Mesendoderm (in vitro differentiated cells): ENCODE data around the gene IMP4.

Source experiments
- DNase-seq: peaks from one replicate; pipeline ENCODE4 v3.0.0; 2013
- H2AK5ac ChIP-seq: 2 replicates; pipeline ENCODE4 v1.6.1; 2013; ENCODE audit warnings: low read length, inconsistent platforms
- H2BK120ac ChIP-seq: 2 replicates; pipeline ENCODE4 v1.6.1; 2013; ENCODE audit warnings: low read depth, mild to moderate bottlenecking, low read length, moderate library complexity, mixed read lengths
- H2BK15ac ChIP-seq: replicated peaks from 2 replicates; pipeline ENCODE4 v1.6.1; 2013; ENCODE audit warnings: low read depth, mild to moderate bottlenecking, moderate library complexity
- H2BK5ac ChIP-seq: 2 replicates; pipeline ENCODE4 v1.6.1; 2013; ENCODE audit warnings: low read length, inconsistent platforms
- H3K18ac ChIP-seq: 2 replicates; pipeline ENCODE4 v1.6.1; 2013; ENCODE audit warnings: mild to moderate bottlenecking, low read length, mixed read lengths
- H3K23ac ChIP-seq: one replicate; pipeline ENCODE4 v1.6.1; 2013; ENCODE audit warnings: low read length
- H3K27ac ChIP-seq: 2 replicates; pipeline ENCODE4 v1.5.1; 2013; ENCODE audit warnings: low read depth, mild to moderate bottlenecking, inconsistent platforms, low read length, moderate library complexity
- H3K27me3 ChIP-seq: 2 replicates; pipeline ENCODE4 v1.6.1; 2013; ENCODE audit warnings: low read length, control low read depth, mild to moderate bottlenecking, inconsistent platforms; ENCODE audit not compliant: insufficient read depth, poor library complexity
- H3K36me3 ChIP-seq: 2 replicates; pipeline ENCODE4 v1.6.1; 2013; ENCODE audit warnings: low read length, inconsistent platforms; ENCODE audit not compliant: control insufficient read depth, insufficient read depth
- H3K4ac ChIP-seq: one replicate; pipeline ENCODE4 v1.6.1; 2013; ENCODE audit warnings: low read depth, mild to moderate bottlenecking, low read length, moderate library complexity
- H3K4me1 ChIP-seq: 2 replicates; pipeline ENCODE4 v1.6.1; 2013; ENCODE audit warnings: low read depth, low read length, inconsistent platforms; ENCODE audit not compliant: control insufficient read depth
- H3K4me2 ChIP-seq: 2 replicates; pipeline ENCODE4 v1.6.1; 2013; ENCODE audit warnings: low read length
- H3K4me3 ChIP-seq: 2 replicates; pipeline ENCODE4 v1.5.1; 2013; ENCODE audit warnings: mild to moderate bottlenecking, low read length
- H3K56ac ChIP-seq: one replicate; pipeline ENCODE4 v1.6.1; 2013; ENCODE audit warnings: low read length
- H3K79me1 ChIP-seq: 2 replicates; pipeline ENCODE4 v1.6.1; 2013; ENCODE audit warnings: low read length, inconsistent platforms
- H3K79me2 ChIP-seq: 2 replicates; pipeline ENCODE4 v1.6.1; 2013; ENCODE audit warnings: mild to moderate bottlenecking, low read length; ENCODE audit not compliant: control insufficient read depth, insufficient read depth
- H3K9ac ChIP-seq: 2 replicates; pipeline ENCODE4 v1.6.1; 2013; ENCODE audit warnings: low read length, inconsistent platforms
- H4K5ac ChIP-seq: one replicate; pipeline ENCODE4 v1.6.1; 2013; ENCODE audit warnings: low read length
- H4K8ac ChIP-seq: one replicate; pipeline ENCODE4 v1.6.1; 2013; ENCODE audit warnings: low read depth, mild to moderate bottlenecking, control low read depth, low read length, moderate library complexity
- WGBS: extraction: QIAGEN DNeasy Blood & Tissue Kit; methylation state at CpG from one replicate; pipeline ENCODE4 v1.1.7; 2013; ENCODE audit warnings: low lambda C conversion rate, missing lambda C conversion rate; ENCODE audit not compliant: insufficient coverage; ENCODE audit errors: extremely low coverage; 5-methylcytosine and 5-hydroxymethylcytosine counted together

IMP4 gene

GRCh38 chr2:130318906-130319305 is 23.8 kb upstream of the IMP4 start:
- no peaks in the 10 kb centered on the region for H3K36me3 ChIP-seq
- H2BK5ac ChIP-seq, result no peak overlapping the region
- H3K79me1 ChIP-seq, result no peaks in the 10 kb centered on the region
- DNase-seq, result no peak
- no peaks in the 10 kb centered on the region for H3K79me2 ChIP-seq
- WGBS, result no CpG with 5 or more reads among the region's 7 CpGs
- no peak overlapping the region for H2BK15ac ChIP-seq
- H3K23ac ChIP-seq, result no peak overlapping the region
- H3K56ac ChIP-seq, result no peak overlapping the region
- H3K4ac ChIP-seq, result no peak overlapping the region
- no peak overlapping the region for H4K8ac ChIP-seq
- no peak overlapping the region for H3K9ac ChIP-seq
- H3K27me3 ChIP-seq, result no peaks in the 10 kb centered on the region
- no peak overlapping the region for H4K5ac ChIP-seq
- H3K4me1 ChIP-seq, result no peaks in the 10 kb centered on the region
- no peak overlapping the region for H3K27ac ChIP-seq
- H3K18ac ChIP-seq, result no peak overlapping the region
- H3K4me3 ChIP-seq, result no peak overlapping the region
- H2BK120ac ChIP-seq, result no peak overlapping the region
- H3K4me2 ChIP-seq, result no peak overlapping the region
- no peak overlapping the region for H2AK5ac ChIP-seq

DNA sequence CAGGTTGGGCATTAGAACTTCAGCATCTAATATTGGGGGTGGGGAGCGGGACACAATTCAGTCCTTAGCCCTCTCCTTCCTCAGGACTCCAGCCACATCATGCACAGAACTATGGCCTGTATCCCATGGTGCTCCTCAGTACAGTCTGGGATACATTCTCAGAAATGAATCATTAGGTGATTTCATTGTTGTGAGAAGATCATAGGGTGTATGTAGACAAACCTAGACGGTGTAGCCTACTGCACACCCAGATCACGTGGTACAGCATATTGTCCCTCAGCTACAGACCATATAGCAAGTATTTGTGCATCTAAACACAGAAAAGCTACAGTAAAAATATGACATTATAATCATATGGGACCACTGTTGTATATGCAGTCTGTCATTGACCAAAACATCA is 23.2 kb upstream of the IMP4 start:
- H3K79me1 ChIP-seq, result no peaks in the 10 kb centered on the region
- H3K27ac ChIP-seq, result no peak overlapping the region
- no peaks in the 10 kb centered on the region for H3K4me1 ChIP-seq
- no peak overlapping the region for H2BK15ac ChIP-seq
- WGBS, result no CpG with 5 or more reads among the region's 3 CpGs
- DNase-seq, result no peak
- H2AK5ac ChIP-seq, result no peak overlapping the region
- no peaks in the 10 kb centered on the region for H3K36me3 ChIP-seq
- no peaks in the 10 kb centered on the region for H3K79me2 ChIP-seq
- H3K27me3 ChIP-seq, result no peaks in the 10 kb centered on the region
- H3K4me2 ChIP-seq, result no peak overlapping the region
- H3K4me3 ChIP-seq, result no peak overlapping the region
- H3K18ac ChIP-seq, result no peak overlapping the region
- H3K9ac ChIP-seq, result no peak overlapping the region
- no peak overlapping the region for H3K23ac ChIP-seq
- no peak overlapping the region for H2BK5ac ChIP-seq
- no peak overlapping the region for H3K56ac ChIP-seq
- no peak overlapping the region for H4K5ac ChIP-seq
- H4K8ac ChIP-seq, result no peak overlapping the region
- H2BK120ac ChIP-seq, result no peak overlapping the region
- H3K4ac ChIP-seq, result no peak overlapping the region

DNA sequence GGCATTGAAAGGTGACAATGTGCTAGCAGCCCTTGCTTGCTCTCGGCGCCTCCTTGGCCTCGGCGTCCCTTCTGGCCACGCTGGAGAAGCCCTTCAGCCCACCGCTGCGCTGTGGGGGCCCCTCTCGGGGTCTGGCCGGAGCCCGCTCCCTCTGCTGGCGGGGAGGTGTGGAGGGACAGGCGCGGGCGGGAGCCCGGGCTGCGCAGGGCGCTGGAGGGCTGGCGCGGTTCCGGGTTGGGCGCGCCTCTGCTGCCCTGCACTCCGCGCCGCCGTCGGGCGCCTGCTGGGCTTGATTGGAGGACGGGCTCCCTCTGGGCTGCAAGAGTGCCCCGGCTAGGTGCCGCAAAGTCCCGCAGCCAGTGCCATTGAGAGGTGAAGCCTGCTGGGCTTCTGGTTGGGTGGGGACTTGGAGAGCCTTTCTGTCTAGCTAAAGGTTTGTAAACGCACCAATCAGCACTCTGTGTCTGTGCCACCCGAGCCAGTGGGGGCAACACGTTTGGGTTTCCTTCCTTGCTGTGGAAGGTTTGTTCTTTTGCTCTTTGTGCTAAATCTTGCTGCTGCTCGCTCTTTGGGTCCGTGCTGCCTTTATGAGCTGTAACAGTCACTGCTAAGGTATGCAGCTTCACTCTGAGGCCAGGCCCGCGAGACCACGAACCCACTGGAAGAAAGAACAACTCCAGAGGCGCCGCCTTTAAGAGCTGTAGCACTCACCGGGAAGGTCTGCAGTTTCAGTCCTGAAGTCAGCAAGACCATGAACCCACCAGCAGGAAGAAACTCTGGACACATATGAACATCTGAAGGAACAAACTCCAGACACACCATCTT is 14.8 kb upstream of the IMP4 start:
- H3K79me2 ChIP-seq, result no peaks in the 10 kb centered on the region
- no peak overlapping the region for H2BK120ac ChIP-seq
- peaks cover 2% of the 10 kb centered on the region for H3K4me1 ChIP-seq
- H3K4me3 ChIP-seq, result no peak overlapping the region
- no peak overlapping the region for H3K4me2 ChIP-seq
- no peak overlapping the region for H4K8ac ChIP-seq
- H3K56ac ChIP-seq, result peak overlapping the region; percentile 68
- peaks cover 2% of the 10 kb centered on the region for H3K27me3 ChIP-seq
- no peak overlapping the region for H3K23ac ChIP-seq
- H2BK5ac ChIP-seq, result no peak overlapping the region
- no peaks in the 10 kb centered on the region for H3K36me3 ChIP-seq
- no peak overlapping the region for H3K27ac ChIP-seq
- no peak overlapping the region for H3K18ac ChIP-seq
- H3K4ac ChIP-seq, result no peak overlapping the region
- H2BK15ac ChIP-seq, result no peak overlapping the region
- no peak overlapping the region for H2AK5ac ChIP-seq
- peak; percentile 68 for DNase-seq
- no CpG with 5 or more reads among the region's 43 CpGs for whole genome bisulfite sequencing
- no peak overlapping the region for H4K5ac ChIP-seq
- H3K79me1 ChIP-seq, result no peaks in the 10 kb centered on the region
- H3K9ac ChIP-seq, result no peak overlapping the region

GRCh38 chr2:130328710-130329109 is 14.0 kb upstream of the IMP4 start:
- Histone ChIP-seq H3K18ac (no peak overlapping the region), H4K5ac (no peak overlapping the region), H3K4me3 (no peak overlapping the region), H3K36me3 (no peaks in the 10 kb centered on the region), H3K9ac (no peak overlapping the region), H2BK120ac (no peak overlapping the region), H3K79me2 (no peaks in the 10 kb centered on the region), H4K8ac (peak overlapping the region; percentile 13), H3K27me3 (peaks cover 2% of the 10 kb centered on the region), H3K4me2 (no peak overlapping the region), H3K4ac (no peak overlapping the region), H3K4me1 (peaks cover 2% of the 10 kb centered on the region), H3K27ac (no peak overlapping the region), H3K56ac (no peak overlapping the region), H2AK5ac (no peak overlapping the region), H3K79me1 (no peaks in the 10 kb centered on the region), H3K23ac (no peak overlapping the region), H2BK15ac (no peak overlapping the region), H2BK5ac (no peak overlapping the region)
- peak; percentile 37 for DNase-seq
- no CpG with 5 or more reads among the region's 2 CpGs for WGBS

- H4K5ac ChIP-seq, result no peak overlapping the region
- no peaks in the 10 kb centered on the region for H3K79me2 ChIP-seq
- H2AK5ac ChIP-seq, result no peak overlapping the region
- H3K27me3 ChIP-seq, result peaks cover 2% of the 10 kb centered on the region
- peaks cover 2% of the 10 kb centered on the region for H3K4me1 ChIP-seq
- no peak overlapping the region for H4K8ac ChIP-seq
- no peak overlapping the region for H3K27ac ChIP-seq
- H3K4ac ChIP-seq, result no peak overlapping the region
- no peak overlapping the region for H2BK15ac ChIP-seq
- peak overlapping the region; percentile 56 for H3K56ac ChIP-seq
- H3K36me3 ChIP-seq, result no peaks in the 10 kb centered on the region
- H3K4me3 ChIP-seq, result no peak overlapping the region
- H2BK5ac ChIP-seq, result no peak overlapping the region
- no peak overlapping the region for H3K23ac ChIP-seq
- no peak overlapping the region for H2BK120ac ChIP-seq
- no peak overlapping the region for H3K9ac ChIP-seq
- H3K4me2 ChIP-seq, result peak overlapping the region; percentile 32
- H3K79me1 ChIP-seq, result no peaks in the 10 kb centered on the region
- DNase-seq, result peak; percentile 82
- no peak overlapping the region for H3K18ac ChIP-seq
- WGBS, result no CpG with 5 or more reads among the region's 29 CpGs
Observed at GRCh38 chr2:130332271-130333073, 10.2 kb upstream of the IMP4 start.
